Renal cortex interstitium (tissue), 3 donors: Measurements from ENCODE around the gene PIR. TPM values are rescaled to one million over a fixed set of nuclear protein-coding genes. Genes with fewer than 3 reads are reported as not detected.

Source experiments
- polyA plus RNA-seq, 3 donors: library from polyadenylated mRNA; unstranded; fragments of 120-200 nt; gene quantifications; one replicate each; pipeline ENCODE4 v1.2.1, GENCODE V29; 2013; ENCODE audit not compliant: insufficient read length in 3 of 3

Gene PIR
- polyA plus RNA-seq, 3 donors, result 3.9 to 5.7 (median 5.5) TPM

Other genes with a start within 250 kb of the PIR start
- 10 to 100 TPM; 10.5 to 13.7 (median 13.5) TPM for gene ASB9, start 223.2 kb downstream of the PIR start, polyA plus RNA-seq
- gene ASB11, start 177.7 kb downstream of the PIR start, polyA plus RNA-seq, result under 1 TPM; 0.06 to 0.15 (median 0.06) TPM
- 10 to 100 TPM; 13.5 to 22.4 (median 18.9) TPM for gene PIGA, start 157.8 kb downstream of the PIR start, polyA plus RNA-seq
- gene VEGFD, start 108.9 kb downstream of the PIR start, polyA plus RNA-seq, result under 1 TPM; 0.33 to 0.53 (median 0.52) TPM
- gene BMX, start 7.5 kb upstream of the PIR start, polyA plus RNA-seq, result under 1 TPM; 0.37 to 0.45 (median 0.38) TPM
- gene ACE2, start 107.6 kb upstream of the PIR start, polyA plus RNA-seq, result 10 to 100 TPM; 52.6 to 65.1 (median 58.8) TPM
- gene CLTRN, start 171.5 kb upstream of the PIR start, polyA plus RNA-seq, result 10 to 100 TPM; 17.7 to 28.7 (median 24.6) TPM
- 10 to 100 TPM in 1 of 3 donors, 1 to 10 TPM in 2; 6.6 to 12.3 (median 8.3) TPM for gene CA5B, start 244.9 kb upstream of the PIR start, polyA plus RNA-seq